NCI-H187 (cell line): ENCODE data around the gene SREBF1.

Experiments used
- DNase-seq, 2 experiments: peaks; one replicate each; lab custom pipeline; 2025; lab: John Stamatoyannopoulos, UW

Gene SREBF1

DNA sequence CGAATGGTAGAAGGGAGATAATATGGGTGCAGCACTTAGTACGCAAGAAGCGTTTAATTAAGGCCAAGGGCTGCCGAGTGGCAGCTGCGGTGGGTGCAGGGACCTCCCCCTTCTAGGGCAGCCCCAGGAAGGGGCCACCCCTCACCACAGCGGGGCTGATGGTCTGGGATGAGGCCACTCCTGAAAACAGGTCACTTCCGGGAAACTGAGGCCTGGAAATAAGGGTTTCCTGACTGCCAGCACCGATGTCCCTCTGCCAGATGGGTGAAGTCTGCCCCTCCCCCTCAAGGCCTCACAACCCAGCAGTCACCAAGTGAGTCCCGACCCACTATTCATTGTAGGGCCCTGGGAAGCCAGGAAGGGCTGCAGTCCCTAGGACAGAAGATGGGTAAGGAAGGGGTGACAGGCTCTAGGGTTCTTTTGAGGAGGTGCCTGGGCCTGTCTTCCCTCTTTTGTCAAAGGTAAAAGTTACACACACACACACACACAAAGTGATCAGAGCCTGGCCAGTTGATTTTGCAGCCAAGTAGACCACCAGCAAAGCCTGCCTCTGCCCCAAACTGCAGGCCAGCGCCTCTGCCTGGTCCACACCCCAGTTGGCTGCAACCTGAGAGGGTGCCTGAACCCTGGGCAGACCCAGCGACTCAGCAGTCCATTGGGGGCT, 12.5 kb downstream of the SREBF1 start:
- no peak for DNase-seq

DNA sequence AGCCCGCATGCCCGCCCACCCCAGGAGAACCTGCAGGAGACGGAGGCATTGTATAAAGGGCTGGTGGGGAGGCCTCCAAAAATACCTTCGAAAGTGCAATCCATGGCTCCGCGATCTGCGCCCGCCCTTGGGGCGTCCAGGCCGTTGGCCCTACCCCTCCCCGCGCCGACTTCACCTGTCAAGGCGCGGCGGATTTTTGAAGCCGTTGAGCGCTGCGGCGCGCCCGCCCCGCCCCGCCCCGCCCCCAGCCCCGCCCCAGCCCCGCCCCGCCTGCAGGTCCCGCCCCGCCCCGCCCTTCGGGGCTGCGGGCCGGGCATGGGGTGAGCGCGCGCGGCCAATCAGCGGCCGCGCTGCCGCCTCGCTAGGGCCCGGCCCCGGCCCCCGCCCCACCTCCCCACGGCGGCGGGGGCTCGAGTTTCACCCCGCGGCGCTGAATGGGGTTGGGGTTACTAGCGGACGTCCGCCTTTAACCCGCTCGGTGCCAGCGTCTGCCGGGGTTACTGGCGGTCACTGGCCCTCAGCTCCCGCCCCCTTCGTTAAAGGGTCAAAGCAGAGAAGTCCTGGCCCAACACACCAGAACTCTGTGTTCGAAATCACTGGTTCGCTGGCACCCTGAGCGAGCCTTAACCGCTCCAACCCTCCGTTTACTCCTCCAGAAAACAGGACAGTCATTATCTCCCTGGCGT, 13.2 kb downstream of the SREBF1 start:
- DNase-seq = peak; percentile 60 to 73

DNA sequence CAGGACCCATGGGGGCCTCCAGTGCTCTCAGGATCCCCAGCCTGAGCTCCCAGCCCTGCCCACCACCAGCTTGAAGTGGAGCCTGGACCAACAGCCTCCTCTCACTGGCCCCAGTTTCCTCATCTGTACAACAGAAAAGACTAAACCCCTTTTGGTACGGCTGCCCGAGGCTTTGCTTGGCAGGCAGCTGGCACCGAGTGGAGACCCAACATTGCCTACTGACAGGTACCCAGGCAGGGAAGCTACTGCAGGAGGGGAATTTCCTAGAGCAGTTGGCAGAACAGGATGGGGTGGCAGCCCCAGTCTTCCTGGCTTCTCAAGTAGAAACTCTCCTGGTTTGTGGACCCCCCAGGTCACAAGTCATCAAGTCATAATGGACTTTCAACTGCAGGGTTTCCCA, 14.2 kb downstream of the SREBF1 start:
- DNase-seq = no peak

DNA sequence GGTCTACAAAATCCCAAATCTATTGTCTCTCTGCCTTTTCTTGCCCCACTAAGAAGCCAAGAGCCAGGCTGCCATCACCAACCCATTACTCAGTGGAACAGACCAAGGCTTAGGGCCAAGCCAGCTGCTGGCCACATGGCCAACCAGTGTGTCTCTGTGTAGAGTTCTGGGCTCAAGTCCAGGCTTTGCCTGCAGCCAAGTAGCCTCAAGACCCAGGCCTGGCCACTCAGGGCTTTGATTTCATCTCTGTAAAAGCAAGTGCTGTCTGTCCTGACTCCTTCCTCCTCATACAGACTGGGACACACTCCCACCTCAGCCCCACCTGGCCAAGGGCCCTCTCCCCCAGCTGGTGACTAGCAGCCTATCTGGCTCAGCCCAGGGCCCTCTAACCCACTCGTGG, 14.6 kb downstream of the SREBF1 start:
- DNase-seq = no peak

DNA sequence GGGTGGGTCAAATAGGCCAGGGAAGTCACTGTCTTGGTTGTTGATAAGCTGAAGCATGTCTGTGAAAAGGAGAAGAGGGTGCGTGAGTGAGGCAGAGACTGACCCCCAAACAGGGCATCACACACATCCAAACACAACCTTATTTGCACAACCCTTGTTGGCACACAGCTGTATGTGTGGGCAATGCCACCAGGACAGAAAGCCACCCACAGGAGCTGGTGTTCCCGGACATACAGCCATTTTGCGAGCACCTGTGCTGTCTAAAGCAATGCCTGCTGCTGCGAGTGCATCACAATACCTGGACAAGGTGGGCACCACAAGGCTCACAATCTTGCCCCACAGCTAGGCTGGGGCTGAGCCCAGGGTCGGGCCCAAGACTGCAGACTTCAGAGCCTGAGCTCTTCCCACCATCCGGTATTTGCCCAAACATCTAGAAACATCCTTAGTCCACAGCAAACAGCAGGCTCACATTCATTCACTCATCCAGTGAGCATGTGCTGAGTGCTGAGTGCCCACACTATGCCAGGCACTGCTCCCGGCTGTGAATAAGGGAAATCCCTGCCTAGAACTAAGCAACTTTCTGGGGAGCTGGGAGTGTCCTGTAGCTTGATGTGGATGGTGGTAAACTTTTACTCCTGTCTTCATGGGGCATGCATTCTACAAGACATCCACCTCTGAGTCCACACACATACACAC, 16.2 kb downstream of the SREBF1 start:
- no peak for DNase-seq

DNA sequence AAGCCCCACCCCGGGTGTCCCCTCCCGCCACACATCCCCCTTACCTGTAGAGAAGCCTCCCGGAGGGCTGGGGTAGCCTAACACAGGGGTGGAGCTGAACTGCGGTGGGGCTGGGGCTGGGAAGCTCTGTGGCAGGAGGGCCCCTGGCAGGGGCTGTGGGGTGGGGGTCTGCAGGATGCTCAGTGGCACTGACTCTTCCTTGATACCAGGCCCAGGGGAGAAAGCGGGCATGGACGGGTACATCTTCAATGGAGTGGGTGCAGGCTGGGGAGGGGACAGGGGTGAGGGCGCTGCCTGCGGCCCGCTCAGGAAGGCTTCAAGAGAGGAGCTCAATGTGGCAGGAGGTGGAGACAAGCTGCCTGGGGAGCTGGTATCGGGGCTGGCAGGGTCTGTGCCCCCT, 16.7 kb downstream of the SREBF1 start:
- DNase-seq = no peak

DNA sequence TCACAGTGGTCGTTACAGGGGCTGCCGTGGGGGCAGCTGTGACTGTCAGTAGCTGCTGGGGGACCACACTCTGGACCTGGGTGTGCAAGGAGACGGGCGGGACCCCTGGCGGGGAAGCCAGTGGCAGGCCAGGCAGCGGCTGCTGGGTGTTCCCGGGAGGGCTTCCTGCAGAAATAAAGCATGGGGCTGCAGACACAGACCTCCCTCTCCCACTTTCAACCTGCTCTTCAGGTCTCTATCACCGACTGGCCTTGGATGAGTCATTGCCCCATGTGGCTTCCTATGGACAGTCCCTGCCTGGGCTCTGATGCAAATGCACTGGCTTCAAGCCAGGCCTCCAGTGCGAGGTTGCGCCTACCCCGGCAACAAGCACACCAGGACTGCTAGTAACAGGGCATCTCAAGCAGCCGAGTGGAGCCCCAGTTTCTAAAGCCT, 17.2 kb downstream of the SREBF1 start:
- no peak for DNase-seq

DNA sequence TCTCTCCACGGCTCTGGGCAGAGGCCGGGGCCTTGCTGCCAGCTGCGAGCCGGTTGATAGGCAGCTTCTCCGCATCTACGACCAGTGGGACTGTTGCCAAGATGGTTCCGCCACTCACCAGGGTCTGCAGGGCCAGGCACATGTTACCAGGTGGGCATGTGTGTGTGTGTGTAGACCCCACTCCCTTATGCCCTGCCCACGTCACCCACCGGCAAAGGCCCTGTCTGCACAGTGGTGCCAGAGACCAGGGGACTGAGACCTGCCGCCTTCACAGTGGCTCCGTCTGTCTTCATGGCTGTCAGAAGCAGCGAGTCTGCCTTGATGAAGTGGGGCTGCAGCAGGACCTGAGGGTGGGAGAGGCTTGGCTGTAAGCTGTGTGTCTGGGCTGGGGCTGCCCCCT, 17.7 kb downstream of the SREBF1 start:
- no peak for DNase-seq

DNA sequence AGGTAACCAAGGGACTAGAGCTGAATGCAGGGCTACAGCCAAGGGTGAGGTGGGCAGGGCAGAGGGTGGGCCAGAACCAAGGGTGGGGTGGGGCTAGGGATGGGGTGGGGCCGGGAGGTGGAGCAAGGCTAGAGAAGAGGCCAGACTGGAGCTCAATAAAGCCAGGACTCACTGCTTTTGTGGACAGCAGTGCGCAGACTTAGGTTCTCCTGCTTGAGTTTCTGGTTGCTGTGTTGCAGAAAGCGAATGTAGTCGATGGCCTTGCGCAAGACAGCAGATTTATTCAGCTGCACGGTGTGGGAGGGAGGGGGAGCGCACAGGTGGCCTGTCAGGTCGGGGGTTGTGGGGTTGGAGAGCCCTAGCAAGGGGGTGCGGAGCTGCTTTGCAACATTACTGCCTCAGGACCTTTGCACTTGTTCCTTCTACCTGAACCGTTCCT, 18.7 kb downstream of the SREBF1 start:
- no peak for DNase-seq

DNA sequence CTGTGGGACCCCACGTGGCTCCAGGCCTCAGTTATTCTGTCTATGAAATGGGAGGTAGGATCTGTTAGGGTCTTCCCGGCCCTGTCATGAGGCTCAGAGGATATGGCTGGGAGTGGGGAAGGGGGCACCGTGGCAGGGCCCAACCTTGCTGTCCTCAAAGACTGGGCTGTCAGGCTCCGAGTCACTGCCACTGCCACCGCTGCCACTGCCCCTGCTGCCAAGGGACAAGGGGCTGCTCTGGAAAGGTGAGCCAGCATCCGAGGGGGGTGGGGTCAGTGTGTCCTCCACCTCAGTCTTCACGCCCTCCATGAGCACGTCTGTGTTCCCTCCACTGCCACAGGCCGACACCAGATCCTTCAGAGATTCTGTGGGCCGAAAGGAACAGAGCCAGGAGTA, 19.2 kb downstream of the SREBF1 start:
- no peak for DNase-seq

DNA sequence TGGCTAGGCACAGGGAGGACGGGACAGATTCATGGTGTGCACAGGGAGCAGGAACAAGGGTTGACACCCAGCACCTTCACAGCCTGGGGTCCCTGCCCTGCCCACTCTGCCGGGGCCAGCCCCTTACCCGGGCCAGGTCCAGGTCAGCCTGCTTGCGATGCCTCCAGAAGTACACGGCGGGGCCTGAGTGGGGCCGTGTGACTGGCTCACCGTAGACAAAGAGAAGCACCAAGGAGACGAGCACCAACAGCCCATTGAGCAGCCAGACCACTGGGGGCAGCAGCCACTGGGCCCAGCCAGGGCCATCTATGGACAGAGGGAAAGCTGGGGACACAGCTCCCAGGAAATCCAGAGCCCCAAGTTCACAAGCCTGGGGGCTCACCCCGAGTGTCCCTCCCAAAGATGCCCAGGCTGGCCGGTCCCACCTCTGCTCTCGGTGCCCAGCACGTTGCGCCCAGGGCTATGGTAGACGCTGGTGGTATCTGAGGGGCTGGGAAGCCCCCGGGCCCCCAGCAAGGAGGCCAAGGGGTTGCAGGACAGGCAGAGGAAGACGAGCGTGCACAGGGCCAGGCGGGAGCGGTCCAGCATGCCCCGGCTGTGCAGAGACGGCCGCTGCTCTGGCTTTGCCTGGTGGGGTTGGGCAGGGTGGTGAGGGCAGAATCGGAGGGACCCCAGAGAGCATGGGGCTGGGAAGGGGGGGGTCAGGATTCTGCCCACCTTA, 19.8 kb downstream of the SREBF1 start:
- no peak for DNase-seq

DNA sequence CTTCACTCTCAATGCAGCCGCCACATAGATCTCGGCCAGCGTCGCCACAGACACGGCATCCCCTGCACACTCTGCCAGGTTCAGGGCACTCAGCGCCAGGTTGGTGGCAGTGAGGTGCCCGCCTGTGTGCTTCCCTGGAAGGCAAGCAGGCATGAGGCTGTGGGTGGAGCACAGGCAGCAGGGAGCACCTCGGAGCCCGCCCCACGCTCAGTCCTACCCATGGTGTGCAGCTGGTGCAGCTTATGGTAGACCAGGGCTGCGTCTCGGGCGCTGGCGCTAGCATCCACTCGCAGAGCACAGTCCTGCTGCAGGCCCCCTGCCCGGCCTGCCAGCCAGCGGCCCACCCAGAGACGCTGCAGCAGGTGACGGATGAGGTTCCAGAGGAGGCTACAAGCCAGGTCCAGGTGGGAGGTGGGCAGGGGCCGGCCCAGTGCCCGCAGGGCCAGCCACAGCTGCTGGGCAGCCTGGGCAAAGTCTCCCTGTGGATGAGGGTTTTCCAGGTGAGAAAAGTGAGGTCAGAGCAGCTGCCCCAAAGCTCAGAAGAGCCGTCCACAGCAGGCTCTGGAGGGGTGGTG, 20.5 kb downstream of the SREBF1 start:
- no peak for DNase-seq

DNA sequence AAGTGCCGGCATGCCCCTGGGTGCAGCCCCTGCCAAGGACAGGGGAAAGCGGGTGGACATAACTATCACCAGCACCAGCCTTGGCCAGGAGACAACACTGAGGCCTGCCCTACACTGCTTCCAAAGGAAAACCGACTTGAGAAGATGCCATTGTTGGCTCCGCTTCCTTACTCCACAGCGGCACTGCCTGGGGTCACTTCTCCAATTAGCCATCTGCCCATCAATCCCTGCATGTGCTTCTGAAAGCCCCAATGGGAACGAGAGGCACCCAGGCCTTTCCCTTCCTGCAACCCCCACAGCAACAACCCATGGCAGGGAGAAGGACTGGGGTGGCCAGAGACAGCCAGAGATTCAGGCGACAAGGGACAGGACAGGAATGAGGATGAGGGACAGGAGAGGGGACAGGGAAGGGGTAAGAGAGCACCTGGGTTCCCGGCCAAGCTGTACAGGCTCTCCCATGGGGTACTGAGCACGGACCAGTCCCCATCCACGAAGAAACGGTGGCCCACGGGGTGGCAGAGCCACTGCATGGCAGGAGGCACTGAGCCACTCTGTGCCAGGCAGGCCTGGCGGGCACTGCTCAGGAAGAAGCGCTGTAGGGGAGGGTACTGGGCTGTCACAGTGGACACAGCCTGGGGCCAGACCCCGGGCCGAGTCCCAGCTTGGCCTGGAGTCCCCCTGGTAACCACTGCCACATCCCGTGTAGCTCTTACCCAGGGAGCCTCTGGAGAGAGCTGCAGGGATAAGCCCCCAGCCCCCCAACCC, 21.2 kb downstream of the SREBF1 start:
- DNase-seq = no peak

DNA sequence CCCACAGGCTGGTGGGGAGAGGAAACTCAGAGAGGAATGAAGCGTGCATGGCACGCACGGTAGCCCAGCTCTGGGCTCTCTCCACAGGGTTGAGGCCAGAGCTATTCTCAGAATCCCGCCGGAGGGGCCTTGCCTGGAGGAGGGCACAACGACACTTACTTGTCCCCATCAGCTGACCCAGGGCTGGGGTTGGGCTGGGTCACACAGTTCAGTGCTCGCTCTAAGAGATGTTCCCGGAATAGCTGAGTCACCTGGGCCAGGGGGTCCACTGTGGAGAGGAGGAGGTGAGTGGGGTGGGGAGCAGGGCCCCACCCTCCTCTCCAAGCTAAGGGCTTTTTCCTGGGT, 21.8 kb downstream of the SREBF1 start:
- DNase-seq = no peak

DNA sequence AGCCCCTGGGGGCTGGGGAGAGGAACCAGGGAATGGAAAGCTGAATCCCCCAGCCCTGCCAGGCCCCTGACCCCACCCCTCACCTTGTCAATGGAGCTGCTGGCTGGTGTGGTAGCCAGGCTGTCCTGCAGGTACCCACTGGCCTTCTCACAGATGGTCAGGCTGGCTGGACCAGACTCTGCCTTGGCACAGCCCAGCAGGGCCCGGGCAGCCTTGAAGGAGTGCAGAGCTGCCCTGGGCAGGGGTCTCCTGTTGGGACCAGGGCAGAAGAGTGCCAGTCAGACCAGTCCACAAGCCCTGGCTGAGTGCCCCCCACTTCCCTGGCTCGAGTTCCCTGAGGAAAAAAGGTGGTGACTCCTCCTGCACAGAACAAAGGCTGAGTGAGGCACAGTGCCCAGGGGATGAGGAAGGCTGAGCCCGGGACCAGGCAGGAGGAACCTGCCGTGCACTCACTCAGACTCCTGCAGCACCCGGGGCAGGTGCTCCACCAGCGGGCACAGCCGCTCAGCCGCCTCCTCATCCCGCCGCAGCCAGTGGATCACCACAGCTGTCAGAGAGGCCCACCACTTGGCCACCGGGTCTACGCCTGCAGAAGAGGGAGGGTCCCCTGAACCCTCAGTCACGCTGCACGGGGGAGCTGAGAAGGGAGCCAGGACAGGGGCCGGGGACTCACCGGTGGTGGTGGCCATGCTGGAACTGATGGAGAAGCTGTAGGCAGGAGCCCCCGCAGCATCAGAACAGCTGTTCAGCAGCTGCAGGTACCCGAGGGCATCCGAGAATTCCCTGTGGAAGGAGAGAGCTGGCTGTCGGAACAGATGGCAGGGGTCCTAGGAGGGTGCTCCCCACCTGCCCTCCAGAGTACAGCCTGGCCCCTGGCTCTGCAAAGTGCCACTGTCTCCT, 22.4 kb downstream of the SREBF1 start:
- DNase-seq = no peak

DNA sequence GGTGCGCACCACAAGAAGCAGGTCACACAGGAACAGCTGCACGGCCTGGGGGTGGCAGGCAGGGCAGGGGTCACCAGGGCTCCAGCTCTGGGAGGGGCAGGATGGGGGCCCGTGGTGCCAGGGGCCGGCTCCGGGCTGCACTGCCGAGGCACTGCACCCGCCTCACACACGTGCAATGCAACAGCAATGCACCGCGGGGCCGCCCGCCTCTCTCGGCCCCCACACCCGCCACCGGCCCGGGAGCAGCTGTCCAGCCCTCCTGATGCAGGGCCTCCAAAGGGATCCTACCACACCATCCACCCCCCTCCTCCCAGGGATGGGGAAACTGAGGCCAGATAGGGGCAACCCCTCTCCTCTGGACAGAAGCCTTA, 23.1 kb downstream of the SREBF1 start:
- no peak for DNase-seq

DNA sequence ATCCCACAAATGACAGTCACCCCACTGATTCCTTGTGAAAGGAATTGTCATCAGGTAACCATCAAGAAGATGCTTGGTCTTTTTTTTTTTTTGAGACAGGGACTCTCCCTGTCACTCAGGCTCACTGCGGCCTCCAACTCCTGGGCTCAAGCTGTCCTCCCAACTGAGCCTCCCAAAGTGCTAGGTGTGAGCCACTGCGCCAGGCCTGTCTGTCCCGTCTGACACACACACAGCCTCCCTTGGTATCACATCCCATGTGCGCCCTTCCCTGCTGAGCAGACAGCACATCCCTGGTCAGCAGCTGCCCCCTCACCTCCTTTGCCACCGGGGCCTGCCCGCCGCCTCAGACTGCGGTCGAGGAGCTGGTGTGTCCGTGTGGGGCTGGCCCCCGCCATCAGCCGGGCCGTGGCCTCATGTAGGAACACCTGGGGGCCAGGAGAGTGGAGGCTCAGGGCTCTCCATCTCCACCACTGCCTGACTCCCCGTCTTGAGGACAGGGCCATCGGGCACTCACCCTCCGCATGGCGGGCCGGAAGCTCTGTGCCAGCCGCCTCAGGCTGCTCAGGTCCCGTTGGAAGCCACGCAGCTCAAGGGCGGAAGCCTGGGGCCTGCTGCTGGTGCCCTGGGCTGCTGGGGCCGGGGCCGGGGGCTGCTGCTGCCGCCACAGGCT, 23.6 kb downstream of the SREBF1 start:
- no peak for DNase-seq

DNA sequence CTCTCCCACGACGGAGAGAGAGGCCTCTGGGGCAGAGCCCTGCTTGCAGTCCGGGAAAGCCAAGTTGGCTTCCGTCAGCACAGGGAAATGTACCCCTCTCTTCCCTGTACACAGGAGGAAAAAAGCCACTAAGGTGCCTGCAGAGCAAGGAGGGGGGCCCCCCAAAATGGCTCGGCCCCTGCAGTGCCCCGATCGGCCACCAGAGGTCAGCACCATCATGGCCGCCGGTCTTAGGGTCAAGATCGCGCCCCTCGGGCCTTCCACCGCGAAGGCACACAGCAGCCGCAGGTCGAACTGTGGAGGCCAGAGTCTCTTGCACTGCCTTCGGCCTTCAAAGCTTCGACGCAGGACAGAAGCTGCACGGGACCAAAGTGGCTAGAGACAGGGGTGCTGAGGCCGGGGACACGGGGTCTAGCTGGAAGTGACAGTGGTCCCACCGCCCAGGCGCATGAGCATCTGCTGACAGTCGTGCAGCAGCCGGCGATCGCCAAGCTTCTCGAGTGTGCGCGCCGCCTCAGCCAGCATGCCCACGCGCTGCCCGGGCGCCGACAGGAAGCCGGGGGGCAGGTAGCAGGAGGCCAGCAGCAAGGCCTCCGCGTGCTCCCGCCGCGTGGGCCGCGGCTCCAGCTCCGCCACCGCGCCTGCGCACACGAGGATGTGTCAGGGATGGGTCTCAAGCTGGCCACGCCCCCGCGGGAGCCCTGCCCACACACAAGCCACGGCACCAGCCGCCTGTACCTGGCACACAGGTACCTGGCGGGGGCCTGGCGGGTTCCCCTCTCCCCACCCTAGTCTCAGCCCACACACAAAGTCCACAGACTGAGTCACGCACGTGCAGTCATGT, 24.4 kb downstream of the SREBF1 start:
- no peak for DNase-seq
